ENCODE measurements around the gene TARDBP.

The TARDBP gene

DNA sequence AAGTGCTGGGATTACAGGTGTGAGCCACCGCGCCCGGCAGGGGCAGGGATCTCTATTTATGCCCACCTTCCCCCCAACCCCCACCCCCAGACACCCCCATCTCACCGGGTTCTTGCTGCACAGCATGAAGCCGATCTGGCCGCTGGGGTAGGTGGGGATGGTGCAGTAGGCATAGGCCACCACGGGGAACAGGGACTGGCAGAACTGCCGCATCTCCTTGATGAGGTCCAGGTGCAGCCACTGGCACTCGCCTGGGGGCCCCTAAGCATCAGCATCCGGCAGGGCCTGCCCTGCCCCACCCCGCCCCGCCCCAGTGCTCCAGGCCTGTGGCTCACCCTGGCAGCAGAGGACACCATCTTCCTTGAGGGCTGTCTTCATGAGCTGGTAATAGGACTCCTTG is 43.2 kb downstream of the TARDBP start:
- no peak overlapping the region for H3K4me3 ChIP-seq (ENCODE audit: low read depth, low read length)
- DNase-seq (ENCODE audit: low read depth) = no peak
- TF ChIP-seq, protein P1, sequence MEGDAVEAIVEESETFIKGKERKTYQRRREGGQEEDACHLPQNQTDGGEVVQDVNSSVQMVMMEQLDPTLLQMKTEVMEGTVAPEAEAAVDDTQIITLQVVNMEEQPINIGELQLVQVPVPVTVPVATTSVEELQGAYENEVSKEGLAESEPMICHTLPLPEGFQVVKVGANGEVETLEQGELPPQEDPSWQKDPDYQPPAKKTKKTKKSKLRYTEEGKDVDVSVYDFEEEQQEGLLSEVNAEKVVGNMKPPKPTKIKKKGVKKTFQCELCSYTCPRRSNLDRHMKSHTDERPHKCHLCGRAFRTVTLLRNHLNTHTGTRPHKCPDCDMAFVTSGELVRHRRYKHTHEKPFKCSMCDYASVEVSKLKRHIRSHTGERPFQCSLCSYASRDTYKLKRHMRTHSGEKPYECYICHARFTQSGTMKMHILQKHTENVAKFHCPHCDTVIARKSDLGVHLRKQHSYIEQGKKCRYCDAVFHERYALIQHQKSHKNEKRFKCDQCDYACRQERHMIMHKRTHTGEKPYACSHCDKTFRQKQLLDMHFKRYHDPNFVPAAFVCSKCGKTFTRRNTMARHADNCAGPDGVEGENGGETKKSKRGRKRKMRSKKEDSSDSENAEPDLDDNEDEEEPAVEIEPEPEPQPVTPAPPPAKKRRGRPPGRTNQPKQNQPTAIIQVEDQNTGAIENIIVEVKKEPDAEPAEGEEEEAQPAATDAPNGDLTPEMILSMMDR (IDR thresholded peaks at IDR 0.05; ENCODE audit: control insufficient read depth, extremely low read depth, insufficient read depth) = no peak

DNA sequence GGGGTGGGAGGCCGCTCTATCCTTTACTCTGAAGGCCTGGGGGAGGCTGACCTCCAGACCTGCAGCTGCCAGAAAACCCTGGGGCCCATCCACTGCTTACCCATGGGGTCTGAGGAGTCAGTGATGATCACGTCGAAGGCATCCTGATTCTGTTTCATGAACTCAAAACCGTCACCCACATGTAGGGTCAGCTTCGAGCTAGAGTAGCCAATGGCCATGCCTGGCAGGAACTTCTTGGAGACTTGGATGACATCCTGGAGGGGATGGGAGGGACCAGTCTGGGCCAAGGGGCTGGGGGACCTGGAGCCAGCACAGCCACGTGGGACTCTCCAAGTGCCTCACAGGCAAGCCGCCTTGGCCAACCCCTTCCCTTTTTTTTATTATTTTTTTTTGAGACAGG is 44.0 kb downstream of the TARDBP start:
- no peak for DNase-seq (ENCODE audit: low read depth)
- no peak overlapping the region for H3K4me3 ChIP-seq (ENCODE audit: low read depth, low read length)
- TF ChIP-seq, protein P1 (IDR thresholded peaks at IDR 0.05; ENCODE audit: control insufficient read depth, extremely low read depth, insufficient read depth) = no peak

DNA sequence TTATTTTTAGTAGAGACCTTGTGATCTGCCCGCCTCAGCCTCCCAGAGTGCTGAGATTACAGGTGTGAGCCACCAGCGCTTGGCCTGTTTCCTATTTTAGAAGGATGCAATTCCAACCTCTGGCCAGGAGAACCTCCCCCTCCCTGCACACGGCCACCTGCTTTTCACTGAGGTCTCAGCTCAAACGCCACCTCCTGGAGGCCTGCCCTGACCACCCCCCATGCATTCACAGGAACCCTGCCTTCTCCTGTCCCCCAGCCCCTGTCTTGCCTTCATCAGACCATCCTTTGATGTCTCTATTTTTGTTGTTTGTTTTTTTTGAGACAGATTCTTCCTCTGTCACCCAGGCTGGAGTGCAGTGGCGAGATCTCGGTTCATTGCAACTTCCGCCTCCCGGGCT is 45.0 kb downstream of the TARDBP start:
- TF ChIP-seq, protein P1 (IDR thresholded peaks at IDR 0.05; ENCODE audit: control insufficient read depth, extremely low read depth, insufficient read depth) = no peak
- H3K4me3 ChIP-seq (ENCODE audit: low read depth, low read length) = no peak overlapping the region
- DNase-seq (ENCODE audit: low read depth) = no peak

DNA sequence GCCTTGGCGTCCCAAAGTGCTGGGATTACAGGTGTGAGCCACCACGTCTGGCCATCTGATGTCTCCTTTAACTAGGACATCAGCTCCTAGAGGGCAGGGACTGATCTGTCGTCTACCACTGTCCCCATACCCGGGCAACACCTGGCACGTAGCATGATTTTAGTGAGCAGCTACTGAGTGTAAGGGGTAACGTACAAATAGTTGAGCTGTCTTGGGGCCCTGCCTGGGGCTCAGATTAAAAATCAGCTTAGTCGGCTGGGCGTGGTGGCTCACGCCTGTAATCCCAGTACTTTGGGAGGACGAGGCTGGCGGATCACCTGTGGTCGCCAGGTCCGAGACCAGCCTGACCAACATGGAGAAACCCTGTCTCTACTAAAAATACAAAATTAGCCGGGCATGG is 45.6 kb downstream of the TARDBP start:
- no peak for DNase-seq (ENCODE audit: low read depth)
- TF ChIP-seq, protein P1 (IDR thresholded peaks at IDR 0.05; ENCODE audit: control insufficient read depth, extremely low read depth, insufficient read depth) = no peak
- H3K4me3 ChIP-seq (ENCODE audit: low read depth, low read length) = no peak overlapping the region; the same call in 1 of the 2 replicates

DNA sequence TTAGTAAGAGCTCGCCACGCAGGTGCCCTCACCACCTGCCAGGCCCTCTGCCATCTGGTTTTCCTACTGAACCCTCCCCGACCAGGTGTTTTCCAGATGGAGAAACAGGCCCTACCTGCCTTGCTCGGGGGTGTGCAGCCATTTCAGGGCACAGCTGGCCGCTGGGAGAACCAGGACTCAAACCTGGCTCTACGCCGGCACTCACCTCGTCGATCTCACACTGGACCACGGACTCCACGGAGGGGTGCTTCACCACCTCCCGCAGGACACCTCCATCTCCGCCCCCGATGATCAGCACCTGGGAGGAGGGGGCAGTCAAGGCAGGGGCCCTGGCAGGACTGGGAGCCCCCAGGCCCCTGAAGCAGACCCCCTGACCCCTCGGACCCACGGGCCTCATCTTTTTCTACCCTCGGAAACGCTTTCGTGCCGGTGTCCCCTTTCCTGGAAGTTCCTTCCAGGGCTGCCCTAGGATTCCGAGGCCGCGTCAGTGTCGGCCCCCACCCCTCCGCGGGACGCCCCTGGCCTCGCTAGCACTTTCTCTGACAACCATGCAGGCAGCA is 46.2 kb downstream of the TARDBP start:
- peak overlapping the region; percentile 92 for H3K4me3 ChIP-seq (ENCODE audit: low read depth, low read length)
- TF ChIP-seq, protein P1 (IDR thresholded peaks at IDR 0.05; ENCODE audit: control insufficient read depth, extremely low read depth, insufficient read depth) = no peak
- peak; percentile 45 for DNase-seq (ENCODE audit: low read depth)

DNA sequence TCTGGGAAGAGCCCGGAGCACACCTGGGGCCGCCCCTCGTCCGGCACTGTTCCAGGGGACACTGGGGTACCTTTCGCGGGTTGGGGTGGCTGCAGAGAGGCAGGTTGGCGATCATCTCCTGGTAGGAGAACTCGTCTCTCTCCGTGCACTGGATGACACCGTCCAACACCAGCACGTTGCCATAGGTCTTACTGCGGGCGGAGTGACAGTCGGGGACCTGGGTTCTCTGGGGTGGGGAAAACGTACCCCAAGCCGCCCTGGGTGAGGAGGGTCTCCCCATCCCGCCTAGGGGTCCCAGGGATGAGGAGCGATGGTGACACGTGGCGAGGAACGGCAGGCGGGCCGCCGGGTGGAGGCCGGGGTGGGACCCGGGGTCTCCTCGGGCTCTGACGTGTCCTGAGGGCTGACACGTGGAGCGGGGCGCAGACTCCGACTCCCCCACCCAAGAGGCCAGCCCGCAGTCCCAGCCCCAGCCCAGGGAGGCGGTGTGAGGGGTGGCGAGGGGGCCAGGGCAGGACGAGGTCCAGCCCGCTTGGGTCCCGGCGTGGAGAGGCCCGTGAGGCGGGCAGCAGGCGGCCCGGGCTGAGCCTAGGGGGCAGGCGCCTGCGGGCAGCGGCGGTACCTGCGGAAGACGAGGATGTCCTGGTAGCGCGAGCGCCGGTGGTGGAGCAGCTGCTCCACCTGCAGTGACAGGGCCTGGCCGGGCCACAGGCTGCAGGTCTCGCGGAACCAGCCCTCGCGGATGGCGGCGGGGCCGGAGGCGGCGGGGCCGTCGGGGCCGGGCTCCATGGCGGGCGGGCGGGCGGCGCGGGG is 46.9 kb downstream of the TARDBP start:
- no peak for DNase-seq (ENCODE audit: low read depth)
- peak overlapping the region; percentile 92 for H3K4me3 ChIP-seq (ENCODE audit: low read depth, low read length)
- TF ChIP-seq, protein P1 (IDR thresholded peaks at IDR 0.05; ENCODE audit: control insufficient read depth, extremely low read depth, insufficient read depth) = no peak

Data from LNCaP clone FGC (cell line).